B cell (primary cell): ENCODE results near the gene MAD2L2.

Experiments
- CTCF ChIP-seq: fragments of 200-600 bp; IDR thresholded peaks from one replicate; pipeline ENCODE4 v1.8.0; 2022; ENCODE audit warnings: antibody characterized with exemption, mild to moderate bottlenecking
- EZH2 ChIP-seq: IDR thresholded peaks from 2 replicates; pipeline ENCODE4 v1.6.1; 2012; ENCODE audit warnings: borderline replicate concordance, low read depth, mild to moderate bottlenecking, moderate library complexity, low read length; ENCODE audit not compliant: insufficient read depth, poor library complexity, severe bottlenecking

DNA sequence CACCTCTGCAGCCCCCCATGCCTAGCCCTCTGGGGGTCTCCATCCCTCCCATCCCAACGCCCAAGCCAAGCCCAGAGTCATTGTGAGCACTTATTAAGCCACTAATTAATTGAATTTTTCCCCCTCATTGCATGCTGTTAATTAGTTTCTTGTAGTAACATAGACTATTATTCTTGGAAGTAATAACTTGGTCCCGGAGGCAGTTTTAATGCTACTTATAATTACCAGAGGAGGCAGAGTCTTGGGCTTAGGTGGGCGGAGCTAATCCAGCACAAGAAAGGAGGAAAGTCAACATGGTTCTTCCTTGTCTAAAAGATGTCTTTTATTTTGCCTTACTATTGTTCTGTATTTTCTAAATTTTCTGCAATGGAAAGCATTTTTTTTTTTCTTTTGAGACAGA, 54.4 kb downstream of the MAD2L2 start:
- TF ChIP-seq CTCF (no peak), EZH2 (no peak)
